Measurements from ENCODE around the gene MBNL2.

DNA sequence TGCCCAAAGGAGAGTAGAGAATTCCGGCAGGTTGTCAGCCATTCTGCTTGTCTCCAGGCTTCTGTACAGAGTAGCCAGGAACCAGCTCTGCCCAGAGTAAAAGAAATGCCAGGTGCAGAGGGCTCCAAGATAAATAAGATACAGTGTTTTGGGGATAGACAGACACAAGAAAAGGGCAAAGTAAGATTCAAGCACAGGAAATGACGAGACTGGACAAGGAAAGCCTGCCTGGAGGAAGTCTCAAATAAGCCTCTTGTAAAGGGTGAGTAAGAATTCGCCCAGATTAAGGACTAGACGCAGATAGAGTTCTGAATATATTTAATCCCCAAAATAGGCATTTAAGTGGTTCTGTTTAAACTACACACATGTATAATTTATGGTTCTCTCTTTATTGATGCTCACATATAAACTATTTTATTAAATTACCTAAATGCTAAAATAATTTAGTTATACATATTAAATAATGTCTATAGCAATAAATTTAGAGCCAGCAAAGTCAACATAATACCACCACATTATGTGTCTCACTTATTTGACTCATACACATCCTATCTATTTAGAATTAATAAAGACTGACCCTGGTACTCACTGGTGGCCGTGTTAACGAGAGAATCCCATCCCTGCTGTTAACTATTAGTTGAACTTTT is 113.5 kb downstream of the MBNL2 start:
- TF ChIP-seq, protein P1, sequence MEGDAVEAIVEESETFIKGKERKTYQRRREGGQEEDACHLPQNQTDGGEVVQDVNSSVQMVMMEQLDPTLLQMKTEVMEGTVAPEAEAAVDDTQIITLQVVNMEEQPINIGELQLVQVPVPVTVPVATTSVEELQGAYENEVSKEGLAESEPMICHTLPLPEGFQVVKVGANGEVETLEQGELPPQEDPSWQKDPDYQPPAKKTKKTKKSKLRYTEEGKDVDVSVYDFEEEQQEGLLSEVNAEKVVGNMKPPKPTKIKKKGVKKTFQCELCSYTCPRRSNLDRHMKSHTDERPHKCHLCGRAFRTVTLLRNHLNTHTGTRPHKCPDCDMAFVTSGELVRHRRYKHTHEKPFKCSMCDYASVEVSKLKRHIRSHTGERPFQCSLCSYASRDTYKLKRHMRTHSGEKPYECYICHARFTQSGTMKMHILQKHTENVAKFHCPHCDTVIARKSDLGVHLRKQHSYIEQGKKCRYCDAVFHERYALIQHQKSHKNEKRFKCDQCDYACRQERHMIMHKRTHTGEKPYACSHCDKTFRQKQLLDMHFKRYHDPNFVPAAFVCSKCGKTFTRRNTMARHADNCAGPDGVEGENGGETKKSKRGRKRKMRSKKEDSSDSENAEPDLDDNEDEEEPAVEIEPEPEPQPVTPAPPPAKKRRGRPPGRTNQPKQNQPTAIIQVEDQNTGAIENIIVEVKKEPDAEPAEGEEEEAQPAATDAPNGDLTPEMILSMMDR (IDR thresholded peaks at IDR 0.05; ENCODE audit: insufficient read depth, low read length): no peak
- TF ChIP-seq, protein P2, sequence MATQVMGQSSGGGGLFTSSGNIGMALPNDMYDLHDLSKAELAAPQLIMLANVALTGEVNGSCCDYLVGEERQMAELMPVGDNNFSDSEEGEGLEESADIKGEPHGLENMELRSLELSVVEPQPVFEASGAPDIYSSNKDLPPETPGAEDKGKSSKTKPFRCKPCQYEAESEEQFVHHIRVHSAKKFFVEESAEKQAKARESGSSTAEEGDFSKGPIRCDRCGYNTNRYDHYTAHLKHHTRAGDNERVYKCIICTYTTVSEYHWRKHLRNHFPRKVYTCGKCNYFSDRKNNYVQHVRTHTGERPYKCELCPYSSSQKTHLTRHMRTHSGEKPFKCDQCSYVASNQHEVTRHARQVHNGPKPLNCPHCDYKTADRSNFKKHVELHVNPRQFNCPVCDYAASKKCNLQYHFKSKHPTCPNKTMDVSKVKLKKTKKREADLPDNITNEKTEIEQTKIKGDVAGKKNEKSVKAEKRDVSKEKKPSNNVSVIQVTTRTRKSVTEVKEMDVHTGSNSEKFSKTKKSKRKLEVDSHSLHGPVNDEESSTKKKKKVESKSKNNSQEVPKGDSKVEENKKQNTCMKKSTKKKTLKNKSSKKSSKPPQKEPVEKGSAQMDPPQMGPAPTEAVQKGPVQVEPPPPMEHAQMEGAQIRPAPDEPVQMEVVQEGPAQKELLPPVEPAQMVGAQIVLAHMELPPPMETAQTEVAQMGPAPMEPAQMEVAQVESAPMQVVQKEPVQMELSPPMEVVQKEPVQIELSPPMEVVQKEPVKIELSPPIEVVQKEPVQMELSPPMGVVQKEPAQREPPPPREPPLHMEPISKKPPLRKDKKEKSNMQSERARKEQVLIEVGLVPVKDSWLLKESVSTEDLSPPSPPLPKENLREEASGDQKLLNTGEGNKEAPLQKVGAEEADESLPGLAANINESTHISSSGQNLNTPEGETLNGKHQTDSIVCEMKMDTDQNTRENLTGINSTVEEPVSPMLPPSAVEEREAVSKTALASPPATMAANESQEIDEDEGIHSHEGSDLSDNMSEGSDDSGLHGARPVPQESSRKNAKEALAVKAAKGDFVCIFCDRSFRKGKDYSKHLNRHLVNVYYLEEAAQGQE (IDR thresholded peaks at IDR 0.05; ENCODE audit: insufficient replicate concordance, low read depth): no peak
- no peak for TF ChIP-seq GABPA (IDR thresholded peaks at IDR 0.05; ENCODE audit: low read depth)

Data from HL-60 (cell line).